Peyer's patch (tissue), 4 donors: ENCODE results near the gene TM9SF1.

Source experiments
- CTCF ChIP-seq, 6 experiments: fragments of 450-650 bp in 4 of 6; fragments of 200-600 bp in 2 of 6; sonication (generic) in 1 of 6; IDR thresholded peaks; one replicate each; pipeline ENCODE4 v1.5.1; 2017 to 2019; ENCODE audit warnings: antibody characterized with exemption in 6 of 6, mild to moderate bottlenecking in 3 of 6, moderate library complexity in 1 of 6
- POLR2A ChIP-seq, 2 donors: fragments of 450-650 bp; IDR thresholded peaks; one replicate each; pipeline ENCODE4 v1.5.1; 2017; ENCODE audit warnings: antibody characterized with exemption in 2 of 2, mild to moderate bottlenecking in 2 of 2, moderate library complexity in 2 of 2

GRCh38 chr14:24237463-24237955 lies 42.3 kb upstream of the TM9SF1 start:
- no peak for TF ChIP-seq POLR2A (IDR thresholded peaks at IDR 0.05)
- TF ChIP-seq CTCF (IDR thresholded peaks at IDR 0.05) = no peak
